ENCODE data around the gene CACNB2.

Gene CACNB2

GRCh38 chr10:18369859-18370473 lies 229.7 kb downstream of the CACNB2 start:
- no peak for DNase-seq (ENCODE audit: low read depth, low spot score)
- H3K27ac ChIP-seq: no peak overlapping the region

DNA sequence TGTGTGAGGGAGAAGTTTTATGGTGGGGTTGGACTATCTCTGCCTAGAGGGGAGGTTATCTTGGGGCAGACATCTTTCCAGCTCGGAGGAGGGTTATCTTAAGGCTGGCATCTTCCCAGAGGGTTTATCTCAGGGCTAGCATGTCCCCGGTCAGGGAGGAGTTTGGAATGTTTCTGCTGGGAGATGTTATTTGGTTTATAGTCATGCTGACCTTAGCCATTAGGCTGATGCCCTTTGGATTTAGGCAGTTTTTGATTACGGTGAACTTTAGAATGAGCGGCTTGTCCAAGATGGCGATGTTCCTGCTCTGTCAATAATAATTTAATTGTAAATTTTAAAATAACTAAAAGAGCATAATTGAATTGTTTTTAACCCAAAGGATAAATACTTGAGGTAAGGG lies 236.4 kb downstream of the CACNB2 start:
- no peak overlapping the region for H3K27ac ChIP-seq
- no peak for DNase-seq (ENCODE audit: low read depth, low spot score)

GRCh38 chr10:18377898-18378297 lies 237.7 kb downstream of the CACNB2 start:
- DNase-seq (ENCODE audit: low read depth, low spot score): no peak
- H3K27ac ChIP-seq: no peak overlapping the region

DNA sequence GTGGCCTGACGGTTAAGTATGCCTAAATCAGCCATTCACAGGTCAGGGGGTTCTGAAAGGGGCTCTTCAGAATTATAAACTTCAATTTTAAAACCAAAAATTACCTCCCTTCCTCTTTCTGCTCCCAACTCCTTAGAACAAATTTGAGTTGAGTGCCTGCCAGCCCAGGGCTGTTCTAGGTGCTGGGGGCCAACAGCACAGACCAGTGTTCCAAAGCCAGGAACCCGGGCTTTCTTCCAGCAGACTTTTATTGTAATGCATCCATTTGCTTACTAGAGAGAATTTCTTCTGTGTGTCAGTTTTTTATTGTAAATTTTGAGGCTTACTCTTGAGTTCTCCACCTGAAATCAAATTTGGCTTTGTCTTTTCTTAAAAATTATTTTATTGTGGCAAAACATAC lies 238.5 kb downstream of the CACNB2 start:
- no peak overlapping the region for H3K27ac ChIP-seq

GRCh38 chr10:18381679-18382078 lies 241.5 kb downstream of the CACNB2 start:
- no peak overlapping the region for H3K27ac ChIP-seq
- DNase-seq (ENCODE audit: low read depth, low spot score): no peak

More for the DNA sequence above, 238.5 kb downstream of the CACNB2 start:
- no peak for DNase-seq (ENCODE audit: low read depth, low spot score)

GRCh38 chr10:18397906-18398305 lies 257.7 kb downstream of the CACNB2 start:
- no peak for DNase-seq (ENCODE audit: low read depth, low spot score)

DNA sequence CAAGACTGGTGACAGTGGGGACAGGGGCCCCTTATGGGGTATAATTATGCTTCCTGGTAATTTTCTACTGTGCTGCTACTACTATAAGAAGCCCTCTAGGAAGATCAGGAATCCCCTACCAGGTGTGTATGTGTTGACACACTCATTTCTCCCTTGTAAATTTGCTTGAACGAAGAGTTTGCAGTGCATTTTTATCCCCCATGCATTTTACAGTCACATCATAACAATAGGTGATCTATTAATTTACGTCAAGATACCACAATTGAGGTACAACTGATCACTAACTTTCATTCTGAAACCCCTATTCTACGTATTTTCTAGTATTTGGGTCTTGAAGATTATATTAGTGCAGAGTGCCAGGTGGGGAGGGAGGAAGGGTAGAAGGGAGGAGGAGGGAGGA lies 258.9 kb downstream of the CACNB2 start:
- no peak overlapping the region for H3K27ac ChIP-seq

More at GRCh38 chr10:18397906-18398305, 257.7 kb downstream of the CACNB2 start:
- H3K27ac ChIP-seq: no peak overlapping the region

DNA sequence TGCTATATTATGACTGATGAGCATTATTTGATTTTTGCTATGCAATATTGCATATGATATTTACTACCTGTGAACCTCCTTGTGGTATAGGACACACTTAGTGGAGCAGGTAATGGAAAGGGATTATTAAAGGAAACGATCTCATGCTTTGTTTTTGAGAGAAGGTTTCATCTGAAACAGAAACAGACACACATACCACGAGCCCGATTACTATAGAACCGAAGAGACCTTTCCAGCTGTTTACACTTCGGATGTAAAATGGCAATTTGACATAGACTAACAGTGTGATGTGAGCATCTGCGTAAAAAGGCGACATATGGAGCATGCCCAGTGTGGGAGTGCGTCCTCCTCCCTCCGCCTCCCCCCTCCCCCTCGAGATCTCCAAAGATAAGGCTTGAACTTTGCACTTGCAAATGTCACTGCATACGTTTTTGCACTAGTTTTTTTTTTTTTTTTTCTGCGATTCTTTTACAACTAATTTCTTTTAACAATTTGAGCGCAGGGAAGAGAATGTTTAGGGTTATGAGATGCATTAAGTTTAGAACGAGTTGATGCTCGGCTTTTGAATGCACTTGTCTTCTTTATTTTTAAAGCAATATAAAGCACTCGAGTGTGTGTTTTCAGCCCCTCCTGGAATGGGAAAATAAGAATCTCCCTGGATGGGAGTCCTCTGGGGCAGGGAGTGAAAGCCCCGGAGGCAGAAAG lies 260.1 kb downstream of the CACNB2 start:
- no peak overlapping the region for H3K27ac ChIP-seq
- DNase-seq (ENCODE audit: low read depth, low spot score): no peak

More for the DNA sequence above, 258.9 kb downstream of the CACNB2 start:
- DNase-seq (ENCODE audit: low read depth, low spot score): no peak

GRCh38 chr10:18400906-18401245 lies 260.7 kb downstream of the CACNB2 start:
- no peak for DNase-seq (ENCODE audit: low read depth, low spot score)
- H3K27ac ChIP-seq: no peak overlapping the region

DNA sequence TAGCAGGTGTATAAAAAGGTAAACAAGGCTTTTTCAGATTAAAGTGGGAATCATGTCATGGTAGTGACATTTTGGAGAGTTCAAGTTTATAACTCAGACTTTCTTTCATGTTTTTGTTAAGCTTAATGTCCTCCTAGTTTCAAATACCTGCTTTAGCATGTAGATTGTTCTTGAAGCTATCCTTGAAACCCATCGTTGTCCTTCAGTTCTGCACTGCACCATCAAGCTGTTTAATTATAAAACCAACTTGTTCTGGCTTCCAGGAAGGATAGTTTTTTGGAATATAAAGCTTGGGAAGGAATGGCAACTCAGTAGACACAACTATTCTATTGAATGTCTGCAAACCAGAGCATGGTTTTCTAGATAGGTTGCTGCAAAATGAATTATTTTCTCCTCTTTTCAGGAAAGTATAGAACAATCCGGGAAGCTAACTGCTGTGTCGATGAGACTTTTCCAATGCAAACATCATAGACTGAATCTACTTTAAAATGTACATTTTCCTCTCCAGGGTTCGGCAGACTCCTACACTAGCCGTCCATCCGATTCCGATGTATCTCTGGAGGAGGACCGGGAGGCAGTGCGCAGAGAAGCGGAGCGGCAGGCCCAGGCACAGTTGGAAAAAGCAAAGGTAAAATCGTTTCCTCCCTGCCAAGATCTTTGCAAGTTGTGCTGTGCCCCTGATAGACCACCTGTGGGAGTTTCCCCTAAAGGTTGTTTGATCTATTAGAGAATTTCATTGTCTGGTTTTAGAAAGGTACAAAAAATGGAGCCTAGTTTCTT lies 261.4 kb downstream of the CACNB2 start:
- DNase-seq (ENCODE audit: low read depth, low spot score): no peak
- H3K27ac ChIP-seq: no peak overlapping the region

GRCh38 chr10:18402853-18403252 lies 262.6 kb downstream of the CACNB2 start:
- no peak overlapping the region for H3K27ac ChIP-seq
- no peak for DNase-seq (ENCODE audit: low read depth, low spot score)

DNA sequence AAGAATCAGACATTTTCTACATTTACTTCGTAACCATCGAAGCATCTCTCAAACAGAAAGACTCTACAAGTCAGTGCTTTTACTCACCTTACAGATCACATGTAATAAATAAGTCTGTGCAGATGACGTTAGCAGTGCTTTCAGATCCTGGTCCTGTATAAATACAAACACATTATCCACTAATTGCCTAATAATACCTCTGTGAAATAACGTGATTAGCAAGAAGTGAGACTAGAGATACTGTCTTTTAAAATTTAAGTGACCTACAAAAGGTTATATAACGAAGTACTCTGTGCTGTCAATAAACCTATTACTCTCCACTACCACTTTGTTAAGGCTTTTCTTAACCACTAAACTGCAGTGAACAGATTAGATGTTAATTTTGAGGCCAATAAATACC lies 264.3 kb downstream of the CACNB2 start:
- no peak overlapping the region for H3K27ac ChIP-seq
- no peak for DNase-seq (ENCODE audit: low read depth, low spot score)

- H3K27ac ChIP-seq: no peak overlapping the region
- no peak for DNase-seq (ENCODE audit: low read depth, low spot score)
Measured at GRCh38 chr10:18406136-18406535, 265.9 kb downstream of the CACNB2 start.

GRCh38 chr10:18409599-18410397 lies 269.6 kb downstream of the CACNB2 start:
- no peak overlapping the region for H3K27ac ChIP-seq
- DNase-seq (ENCODE audit: low read depth, low spot score): no peak

GRCh38 chr10:18414061-18414460 lies 273.8 kb downstream of the CACNB2 start:
- no peak for DNase-seq (ENCODE audit: low read depth, low spot score)
- H3K27ac ChIP-seq: no peak overlapping the region

GRCh38 chr10:18417950-18418527 lies 277.8 kb downstream of the CACNB2 start:
- DNase-seq (ENCODE audit: low read depth, low spot score): no peak
- no peak overlapping the region for H3K27ac ChIP-seq

GRCh38 chr10:18418541-18419215 lies 278.5 kb downstream of the CACNB2 start:
- no peak overlapping the region for H3K27ac ChIP-seq

GRCh38 chr10:18419945-18420344 lies 279.7 kb downstream of the CACNB2 start:
- no peak overlapping the region for H3K27ac ChIP-seq
- no peak for DNase-seq (ENCODE audit: low read depth, low spot score)

More at GRCh38 chr10:18418541-18419215, 278.5 kb downstream of the CACNB2 start:
- DNase-seq (ENCODE audit: low read depth, low spot score): no peak

- no peak for DNase-seq (ENCODE audit: low read depth, low spot score)
- H3K27ac ChIP-seq: no peak overlapping the region
Measured at GRCh38 chr10:18421726-18422293, 281.6 kb downstream of the CACNB2 start.
